GM19099 (cell line): Measurements from ENCODE around the gene YEATS2.

ENCODE experiments used
- POLR2A ChIP-seq: IDR thresholded peaks from 3 replicates; pipeline ENCODE4 v1.6.1; 2011; ENCODE audit warnings: low read depth; ENCODE audit not compliant: insufficient read length; ENCODE audit errors: extremely low read depth

The YEATS2 gene

DNA sequence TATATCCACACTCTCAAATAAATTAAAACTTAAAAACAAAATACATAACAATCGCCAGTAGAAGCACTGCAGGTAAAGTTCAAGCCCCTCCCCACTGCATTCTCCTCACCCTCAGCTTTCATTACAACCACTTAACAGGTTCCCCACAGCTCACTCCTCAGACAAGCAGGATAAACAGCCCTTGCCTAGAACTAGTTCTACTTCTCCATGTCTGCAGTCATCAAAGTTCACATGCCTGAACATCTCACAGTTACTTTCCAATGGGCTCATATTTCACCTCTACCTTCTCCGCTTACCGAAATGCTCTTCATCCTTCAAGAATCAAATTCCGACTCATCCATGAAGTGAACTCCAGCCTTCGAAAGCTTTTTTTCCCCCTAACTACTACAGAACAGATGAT, 4.1 kb downstream of the YEATS2 start:
- TF ChIP-seq POLR2A: no peak

DNA sequence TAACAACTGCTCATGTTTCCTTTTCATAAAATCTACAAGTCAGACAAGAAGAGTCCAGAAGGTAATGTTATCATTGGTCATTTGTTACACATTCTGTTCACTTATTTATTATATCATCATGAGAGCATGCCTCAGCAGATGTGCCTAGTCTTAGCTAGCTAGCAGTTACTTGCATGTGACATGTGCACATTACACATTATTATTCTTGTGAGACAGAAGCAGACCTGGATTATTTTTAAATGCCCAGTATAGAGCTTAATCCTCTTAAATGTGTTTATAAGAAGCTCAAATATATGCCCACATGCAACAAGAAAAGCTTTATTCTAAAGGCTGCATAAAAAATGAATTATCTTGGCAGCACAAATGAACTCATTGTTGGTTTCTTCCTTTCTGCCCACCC, 12.6 kb downstream of the YEATS2 start:
- no peak for TF ChIP-seq POLR2A

DNA sequence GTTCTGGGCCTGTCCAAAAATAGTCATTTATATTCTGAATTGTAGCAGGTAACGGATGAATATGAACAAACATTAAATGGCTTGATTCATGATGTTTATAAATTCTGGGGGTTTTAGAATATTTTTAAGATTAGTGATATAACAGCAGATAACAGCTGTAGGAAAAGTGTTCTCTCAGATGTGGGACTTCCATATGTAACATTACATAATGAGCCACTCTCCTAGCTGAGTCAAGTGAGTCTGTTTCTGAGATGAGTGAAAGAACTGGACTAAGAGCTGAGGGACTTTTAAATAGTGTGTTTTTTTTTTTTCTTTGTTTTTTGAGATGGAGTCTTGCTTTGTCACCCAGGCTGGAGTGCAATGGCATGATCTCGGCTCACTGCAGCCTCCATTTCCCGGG, 13.9 kb downstream of the YEATS2 start:
- TF ChIP-seq POLR2A: no peak

DNA sequence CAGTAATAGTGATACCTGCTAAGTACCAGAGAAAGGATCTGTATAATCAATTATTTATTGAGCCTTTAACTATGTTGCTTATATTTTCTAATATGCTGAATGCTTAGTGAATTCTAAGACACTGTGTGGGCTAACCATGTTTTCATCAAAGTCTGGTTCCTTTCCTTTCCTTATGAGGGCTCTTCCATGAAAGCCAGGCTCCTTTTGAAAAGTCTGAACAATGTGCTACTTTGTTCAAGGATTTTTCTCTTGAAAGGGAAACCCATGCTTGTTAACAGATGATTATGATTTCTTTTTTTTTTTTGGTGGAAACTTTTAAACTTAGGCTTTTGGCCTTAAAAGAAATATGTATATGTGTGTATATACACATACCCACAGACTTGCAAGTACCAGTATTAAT, 17.0 kb downstream of the YEATS2 start:
- no peak for TF ChIP-seq POLR2A

DNA sequence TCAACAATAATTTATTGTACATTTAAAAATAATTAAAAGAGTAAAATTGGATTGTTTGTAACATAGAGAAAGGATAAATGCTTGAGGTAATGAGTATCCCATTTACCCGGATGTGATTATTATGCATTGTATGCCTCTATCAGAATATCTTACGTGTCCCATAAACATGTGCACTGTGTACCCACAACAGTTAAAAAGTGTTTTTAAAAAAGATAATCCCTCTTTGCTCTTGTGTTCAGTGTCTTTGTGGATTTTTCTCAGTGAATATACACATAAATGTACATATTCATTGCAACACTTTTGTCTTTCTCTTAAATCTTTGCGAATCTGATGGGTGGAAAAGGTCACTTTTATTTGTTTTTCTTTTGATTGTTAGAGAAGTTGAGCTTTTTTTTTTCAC, 20.4 kb downstream of the YEATS2 start:
- no peak for TF ChIP-seq POLR2A

DNA sequence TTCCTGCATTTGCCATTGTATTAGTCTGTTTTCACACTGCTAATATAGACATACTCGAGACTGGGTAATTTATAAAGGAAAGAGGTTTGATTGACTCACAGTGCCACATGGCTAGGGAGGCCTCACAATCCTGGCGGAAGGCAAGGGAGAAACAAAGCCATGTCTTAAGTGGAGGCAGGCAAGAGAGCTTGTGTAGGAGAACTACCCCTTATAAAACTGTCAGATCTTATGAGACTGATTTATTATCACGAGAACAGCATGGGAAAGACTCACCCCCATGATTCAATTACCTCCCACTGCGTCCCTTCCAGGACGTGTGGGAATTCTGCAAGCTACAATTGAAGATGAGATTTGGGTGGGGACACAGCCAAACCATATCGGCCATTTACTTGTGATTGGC, 27.8 kb downstream of the YEATS2 start:
- TF ChIP-seq POLR2A: no peak

DNA sequence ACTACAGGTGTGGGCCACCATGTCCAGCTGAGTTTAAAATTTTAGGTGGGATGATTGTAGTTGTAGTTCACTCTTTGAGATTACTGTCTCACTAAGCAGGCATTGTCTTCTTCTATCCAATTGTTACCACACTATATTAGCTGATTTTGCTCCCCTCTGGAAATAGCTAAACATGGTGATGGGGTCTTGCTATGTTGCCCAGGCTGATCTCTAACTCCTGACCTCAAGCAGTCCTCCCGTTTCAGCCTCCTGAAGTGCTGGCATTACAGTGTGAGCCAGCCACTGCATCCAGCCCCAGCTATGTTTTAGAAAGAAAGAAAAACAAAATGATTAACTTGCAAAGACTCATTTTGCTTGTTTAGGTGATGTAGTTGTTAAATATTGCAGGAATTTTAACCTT, 30.6 kb downstream of the YEATS2 start:
- TF ChIP-seq POLR2A: no peak

DNA sequence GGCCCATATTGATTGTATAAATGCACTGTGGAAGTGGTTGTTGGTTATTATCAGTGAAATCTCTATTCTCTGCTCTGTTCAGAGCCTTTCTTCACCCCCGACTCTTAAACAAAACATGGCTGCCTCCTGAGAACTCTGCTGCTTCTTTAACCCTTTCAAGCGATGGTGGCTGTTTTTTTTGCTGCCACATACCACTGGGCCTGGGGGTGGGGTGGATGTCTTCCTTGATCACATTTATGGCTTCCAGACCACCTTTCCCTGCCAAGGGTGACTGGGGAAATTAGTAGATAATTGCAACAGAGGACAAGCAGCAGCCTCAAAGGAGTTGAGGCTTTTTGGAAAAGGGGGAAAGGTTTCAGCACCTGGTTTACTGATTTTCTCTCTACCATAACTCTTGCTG, 32.8 kb downstream of the YEATS2 start:
- TF ChIP-seq POLR2A: no peak

DNA sequence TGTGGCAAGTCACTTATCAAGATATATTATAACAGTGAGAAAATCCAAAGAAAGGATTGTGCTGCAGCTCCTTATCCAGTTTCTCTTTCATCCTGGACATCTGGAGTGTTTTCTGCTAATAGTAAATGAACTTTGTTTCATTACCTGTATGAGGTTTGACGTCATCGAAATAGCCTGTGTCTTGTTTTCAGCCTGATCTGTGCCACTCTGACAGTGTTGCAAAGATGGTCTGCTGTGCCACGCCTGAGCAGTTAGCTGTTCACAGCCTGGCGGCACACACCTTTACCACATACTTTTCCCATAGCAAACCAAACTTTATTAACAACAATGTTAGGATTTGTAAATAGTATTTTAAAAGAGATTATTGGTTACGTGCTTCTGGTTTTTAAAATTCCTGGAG, 34.0 kb downstream of the YEATS2 start:
- no peak for TF ChIP-seq POLR2A

DNA sequence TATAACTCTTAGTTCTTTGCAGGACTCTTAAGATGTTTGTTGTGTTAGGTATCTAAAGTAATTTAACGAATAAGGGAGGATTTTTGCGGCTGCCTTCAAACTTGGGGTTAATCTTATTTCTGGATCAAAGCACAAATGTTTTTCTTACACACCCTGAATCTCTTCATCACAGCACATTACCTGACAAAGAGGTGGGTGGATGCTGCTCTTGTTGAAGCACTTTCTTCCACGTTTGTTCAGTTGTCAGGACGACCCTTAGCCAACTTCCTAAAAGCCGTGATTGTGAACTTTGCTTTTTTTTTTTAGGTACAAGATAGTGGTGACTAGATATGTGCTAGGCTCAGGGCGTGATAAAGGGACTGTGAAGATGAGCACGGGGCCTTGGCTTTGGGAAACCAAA, 36.0 kb downstream of the YEATS2 start:
- no peak for TF ChIP-seq POLR2A

DNA sequence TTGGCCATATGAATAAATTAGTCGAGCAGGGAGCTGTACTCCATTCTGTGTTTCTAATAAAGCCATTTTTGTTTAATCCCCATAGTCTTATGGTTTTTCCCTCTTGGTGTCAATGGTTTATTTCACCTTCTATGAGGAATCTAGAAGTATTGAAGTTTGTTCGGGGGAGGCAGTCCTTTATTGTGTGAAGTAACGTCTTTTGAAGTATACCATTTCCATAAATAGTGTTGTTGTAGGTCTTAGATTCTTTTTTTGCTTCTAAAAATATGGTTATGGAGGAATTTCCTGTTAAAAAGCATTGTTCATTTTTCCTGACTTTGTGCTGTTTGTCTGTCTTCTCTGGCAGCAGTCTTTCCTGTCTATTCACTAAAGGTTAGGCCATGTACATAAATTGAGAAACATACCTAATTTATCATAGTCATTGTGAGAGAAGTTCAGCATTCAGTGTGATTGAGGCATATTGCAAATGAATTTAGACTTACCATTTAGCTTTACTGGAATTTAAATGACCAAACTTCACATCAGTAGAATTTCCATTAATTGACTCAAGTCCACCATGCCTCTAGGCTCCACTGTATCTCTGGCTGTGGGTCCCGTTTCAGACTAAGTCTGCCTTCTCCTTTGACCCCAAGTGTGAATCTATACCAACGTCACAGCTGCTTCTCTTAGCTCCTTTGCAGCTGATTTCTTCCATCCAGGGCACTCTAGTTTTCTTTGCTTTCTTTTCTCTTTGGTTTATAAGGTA, 37.3 kb downstream of the YEATS2 start:
- no peak for TF ChIP-seq POLR2A

DNA sequence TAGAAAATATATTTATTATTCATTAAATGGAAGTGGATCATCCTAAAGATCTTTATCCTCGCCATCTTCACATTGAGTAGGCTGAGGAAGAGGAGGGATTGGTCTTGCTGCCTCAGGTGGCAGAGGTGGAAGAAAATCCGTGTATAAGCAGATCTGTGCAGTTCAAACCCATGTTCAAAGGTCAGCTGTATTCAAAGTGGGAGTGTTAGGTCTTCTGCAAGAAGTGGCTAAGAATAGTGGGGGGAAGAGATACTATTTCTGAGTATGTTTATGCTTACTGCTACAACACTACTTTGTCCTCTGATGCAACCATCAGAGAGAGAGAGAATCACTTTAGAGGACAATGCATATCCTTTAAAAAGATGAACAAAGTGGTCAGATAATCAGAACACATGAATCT, 39.5 kb downstream of the YEATS2 start:
- TF ChIP-seq POLR2A: no peak

DNA sequence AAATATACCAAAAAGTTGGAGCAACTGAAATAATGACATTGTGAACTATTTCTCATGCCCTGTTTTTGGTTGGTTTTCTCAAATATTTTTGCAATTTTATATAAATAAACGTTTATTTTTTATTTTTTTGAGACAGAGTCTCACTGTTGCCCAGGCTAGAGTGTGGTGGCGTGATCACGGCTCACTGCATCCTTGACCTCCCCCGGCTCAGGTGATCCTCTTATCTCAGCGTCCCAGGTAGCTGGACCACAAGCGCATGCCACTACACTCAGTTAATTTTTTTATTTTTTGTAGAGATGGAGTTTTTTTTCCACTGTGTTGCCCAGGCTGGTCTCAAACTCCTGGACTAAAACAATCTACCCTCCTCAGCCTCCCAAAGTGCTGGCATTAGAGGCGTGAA, 45.6 kb downstream of the YEATS2 start:
- no peak for TF ChIP-seq POLR2A

DNA sequence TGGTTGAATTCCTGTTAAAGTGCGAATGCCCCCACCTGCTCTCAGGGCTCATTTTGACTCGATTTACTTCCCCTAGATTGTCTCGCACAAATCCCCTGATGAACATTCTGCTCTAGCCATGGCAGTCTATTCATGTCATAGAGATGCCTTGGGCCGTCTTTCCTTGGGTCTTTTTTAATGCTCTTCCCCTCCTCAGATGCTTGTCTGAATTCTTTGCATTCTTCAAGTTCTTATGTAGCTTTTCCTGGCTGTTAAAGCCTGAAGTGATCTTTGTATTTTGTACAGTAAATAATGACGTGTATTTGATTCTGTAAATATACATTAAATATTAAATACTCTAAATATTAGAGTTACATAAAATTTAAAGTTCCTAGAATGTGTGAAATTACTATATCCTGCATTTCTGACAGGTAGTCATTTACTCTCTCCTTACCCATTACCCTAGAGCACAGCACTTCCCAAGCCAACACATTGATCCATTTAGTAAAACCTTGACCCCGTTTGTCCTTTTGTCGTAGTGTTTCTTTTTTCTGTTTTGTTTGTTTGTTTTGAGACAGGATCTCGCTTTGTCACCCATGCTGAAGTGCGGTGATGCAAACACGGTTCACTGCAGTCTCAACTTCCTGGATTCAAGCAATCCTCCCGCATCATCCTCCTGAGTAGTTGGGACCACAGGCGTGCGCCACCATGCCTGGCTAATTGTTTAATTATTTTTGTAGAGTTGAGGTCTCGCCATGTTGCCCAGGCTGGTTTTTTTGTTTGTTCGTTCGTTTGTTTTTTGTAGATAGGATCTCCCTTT, 47.9 kb downstream of the YEATS2 start:
- no peak for TF ChIP-seq POLR2A

DNA sequence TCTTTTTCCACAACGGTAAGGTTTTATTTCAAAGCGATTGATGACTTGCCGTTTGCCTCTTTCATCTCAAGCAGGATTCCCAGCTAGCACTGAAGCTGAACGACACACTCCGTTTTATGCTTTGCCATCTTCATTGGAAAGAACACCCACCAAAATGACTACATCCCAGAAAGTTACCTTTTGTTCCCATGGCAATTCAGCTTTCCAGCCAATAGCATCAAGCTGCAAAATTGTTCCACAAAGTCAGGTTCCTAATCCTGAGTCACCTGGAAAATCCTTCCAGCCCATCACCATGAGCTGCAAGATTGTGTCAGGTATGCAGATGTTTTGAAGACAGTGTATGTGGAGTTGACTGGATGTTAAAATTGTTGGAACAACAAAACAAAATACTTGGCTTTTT, 56.5 kb downstream of the YEATS2 start:
- TF ChIP-seq POLR2A: no peak

DNA sequence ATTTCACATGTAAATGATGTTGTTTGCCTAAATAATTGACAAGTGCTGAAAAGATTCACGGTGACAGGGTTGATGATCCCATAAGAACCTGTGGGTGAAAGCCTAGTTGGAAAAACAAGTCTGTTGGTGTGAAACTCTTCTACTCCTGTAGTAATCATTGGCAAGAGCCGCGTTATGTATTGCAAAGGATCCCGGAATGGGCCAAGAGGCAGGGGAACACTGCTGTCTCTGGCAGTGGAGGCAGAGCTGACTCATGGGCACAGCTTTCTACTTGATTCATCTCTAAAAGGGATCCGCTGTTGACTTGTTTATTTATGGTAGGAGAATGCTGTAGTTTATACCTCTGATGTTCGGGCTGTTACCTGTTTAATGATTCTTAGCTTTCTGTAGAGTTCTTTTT, 64.7 kb downstream of the YEATS2 start:
- TF ChIP-seq POLR2A: no peak
